ENCODE data around the gene PGA5.

The PGA5 gene

DNA sequence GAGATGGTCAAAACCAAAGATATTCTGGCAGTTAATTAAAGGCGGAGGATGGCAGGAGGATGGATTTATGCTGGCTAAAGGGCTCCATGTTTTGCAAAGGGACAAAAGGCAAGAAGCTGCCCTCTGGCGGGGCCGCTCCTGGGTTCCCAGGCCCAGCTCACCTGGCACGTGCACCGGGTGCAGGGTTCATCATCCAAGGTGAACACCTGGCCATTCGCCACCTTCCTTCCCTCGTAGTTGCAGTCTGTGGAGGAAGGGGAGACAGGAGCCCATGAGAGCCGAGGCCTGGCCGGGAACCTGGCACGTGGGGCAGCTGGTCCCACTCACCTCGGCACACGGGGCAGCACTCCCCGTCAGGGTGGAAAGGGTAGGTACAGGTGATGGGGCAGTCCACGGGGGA, 23.8 kb downstream of the PGA5 start:
- H3K4me3 ChIP-seq (replicated peaks; ENCODE audit: insufficient read depth, low read length): no peak overlapping the region
- DNase-seq (ENCODE audit: low read depth in 1 of 2, low spot score in 1 of 2): no peak
- TF ChIP-seq GABPA (IDR thresholded peaks at IDR 0.05; ENCODE audit: low read depth): no peak
- no peak for TF ChIP-seq POLR2AphosphoS5 (IDR thresholded peaks at IDR 0.05; ENCODE audit: low read depth)
- TF ChIP-seq, protein P1, sequence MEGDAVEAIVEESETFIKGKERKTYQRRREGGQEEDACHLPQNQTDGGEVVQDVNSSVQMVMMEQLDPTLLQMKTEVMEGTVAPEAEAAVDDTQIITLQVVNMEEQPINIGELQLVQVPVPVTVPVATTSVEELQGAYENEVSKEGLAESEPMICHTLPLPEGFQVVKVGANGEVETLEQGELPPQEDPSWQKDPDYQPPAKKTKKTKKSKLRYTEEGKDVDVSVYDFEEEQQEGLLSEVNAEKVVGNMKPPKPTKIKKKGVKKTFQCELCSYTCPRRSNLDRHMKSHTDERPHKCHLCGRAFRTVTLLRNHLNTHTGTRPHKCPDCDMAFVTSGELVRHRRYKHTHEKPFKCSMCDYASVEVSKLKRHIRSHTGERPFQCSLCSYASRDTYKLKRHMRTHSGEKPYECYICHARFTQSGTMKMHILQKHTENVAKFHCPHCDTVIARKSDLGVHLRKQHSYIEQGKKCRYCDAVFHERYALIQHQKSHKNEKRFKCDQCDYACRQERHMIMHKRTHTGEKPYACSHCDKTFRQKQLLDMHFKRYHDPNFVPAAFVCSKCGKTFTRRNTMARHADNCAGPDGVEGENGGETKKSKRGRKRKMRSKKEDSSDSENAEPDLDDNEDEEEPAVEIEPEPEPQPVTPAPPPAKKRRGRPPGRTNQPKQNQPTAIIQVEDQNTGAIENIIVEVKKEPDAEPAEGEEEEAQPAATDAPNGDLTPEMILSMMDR (IDR thresholded peaks at IDR 0.05; ENCODE audit: insufficient read depth, low read length): no peak
- no peak for TF ChIP-seq SPI1 (IDR thresholded peaks at IDR 0.05; ENCODE audit: borderline replicate concordance, low read depth)
- TF ChIP-seq, protein P2, sequence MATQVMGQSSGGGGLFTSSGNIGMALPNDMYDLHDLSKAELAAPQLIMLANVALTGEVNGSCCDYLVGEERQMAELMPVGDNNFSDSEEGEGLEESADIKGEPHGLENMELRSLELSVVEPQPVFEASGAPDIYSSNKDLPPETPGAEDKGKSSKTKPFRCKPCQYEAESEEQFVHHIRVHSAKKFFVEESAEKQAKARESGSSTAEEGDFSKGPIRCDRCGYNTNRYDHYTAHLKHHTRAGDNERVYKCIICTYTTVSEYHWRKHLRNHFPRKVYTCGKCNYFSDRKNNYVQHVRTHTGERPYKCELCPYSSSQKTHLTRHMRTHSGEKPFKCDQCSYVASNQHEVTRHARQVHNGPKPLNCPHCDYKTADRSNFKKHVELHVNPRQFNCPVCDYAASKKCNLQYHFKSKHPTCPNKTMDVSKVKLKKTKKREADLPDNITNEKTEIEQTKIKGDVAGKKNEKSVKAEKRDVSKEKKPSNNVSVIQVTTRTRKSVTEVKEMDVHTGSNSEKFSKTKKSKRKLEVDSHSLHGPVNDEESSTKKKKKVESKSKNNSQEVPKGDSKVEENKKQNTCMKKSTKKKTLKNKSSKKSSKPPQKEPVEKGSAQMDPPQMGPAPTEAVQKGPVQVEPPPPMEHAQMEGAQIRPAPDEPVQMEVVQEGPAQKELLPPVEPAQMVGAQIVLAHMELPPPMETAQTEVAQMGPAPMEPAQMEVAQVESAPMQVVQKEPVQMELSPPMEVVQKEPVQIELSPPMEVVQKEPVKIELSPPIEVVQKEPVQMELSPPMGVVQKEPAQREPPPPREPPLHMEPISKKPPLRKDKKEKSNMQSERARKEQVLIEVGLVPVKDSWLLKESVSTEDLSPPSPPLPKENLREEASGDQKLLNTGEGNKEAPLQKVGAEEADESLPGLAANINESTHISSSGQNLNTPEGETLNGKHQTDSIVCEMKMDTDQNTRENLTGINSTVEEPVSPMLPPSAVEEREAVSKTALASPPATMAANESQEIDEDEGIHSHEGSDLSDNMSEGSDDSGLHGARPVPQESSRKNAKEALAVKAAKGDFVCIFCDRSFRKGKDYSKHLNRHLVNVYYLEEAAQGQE (IDR thresholded peaks at IDR 0.05; ENCODE audit: insufficient replicate concordance, low read depth): no peak
- H3K27ac ChIP-seq (replicated peaks): no peak overlapping the region
- no peaks in the 10 kb centered on the region for H3K27me3 ChIP-seq (ENCODE audit: insufficient read depth, poor library complexity, severe bottlenecking)

DNA sequence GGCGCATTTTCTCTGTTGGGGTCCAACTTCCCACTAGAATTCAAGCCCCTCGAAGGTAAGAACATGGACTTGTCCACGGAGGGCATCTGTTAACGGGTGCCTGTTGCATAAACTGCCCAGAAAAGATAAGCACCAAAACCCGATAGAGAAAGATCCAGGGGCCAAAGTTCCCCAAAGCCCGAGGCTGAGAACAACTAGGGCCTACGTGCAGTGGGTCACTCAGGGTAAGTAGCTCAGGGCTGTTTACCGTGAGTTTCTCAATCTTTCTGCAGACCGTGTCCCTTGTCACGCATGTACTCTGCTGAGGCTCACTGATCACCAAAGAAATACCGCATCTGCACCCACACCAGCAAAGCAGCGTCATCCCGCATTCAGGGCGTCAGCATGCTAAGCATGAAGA, 24.4 kb downstream of the PGA5 start:
- H3K27me3 ChIP-seq (ENCODE audit: insufficient read depth, poor library complexity, severe bottlenecking): no peaks in the 10 kb centered on the region
- no peak overlapping the region for H3K27ac ChIP-seq (replicated peaks)
- H3K4me3 ChIP-seq (replicated peaks; ENCODE audit: insufficient read depth, low read length): no peak overlapping the region
- DNase-seq (ENCODE audit: low read depth in 1 of 2, low spot score in 1 of 2): no peak
- TF ChIP-seq, protein P1 (IDR thresholded peaks at IDR 0.05; ENCODE audit: insufficient read depth, low read length): no peak
- no peak for TF ChIP-seq GABPA (IDR thresholded peaks at IDR 0.05; ENCODE audit: low read depth)
- TF ChIP-seq SPI1 (IDR thresholded peaks at IDR 0.05; ENCODE audit: borderline replicate concordance, low read depth): no peak

DNA sequence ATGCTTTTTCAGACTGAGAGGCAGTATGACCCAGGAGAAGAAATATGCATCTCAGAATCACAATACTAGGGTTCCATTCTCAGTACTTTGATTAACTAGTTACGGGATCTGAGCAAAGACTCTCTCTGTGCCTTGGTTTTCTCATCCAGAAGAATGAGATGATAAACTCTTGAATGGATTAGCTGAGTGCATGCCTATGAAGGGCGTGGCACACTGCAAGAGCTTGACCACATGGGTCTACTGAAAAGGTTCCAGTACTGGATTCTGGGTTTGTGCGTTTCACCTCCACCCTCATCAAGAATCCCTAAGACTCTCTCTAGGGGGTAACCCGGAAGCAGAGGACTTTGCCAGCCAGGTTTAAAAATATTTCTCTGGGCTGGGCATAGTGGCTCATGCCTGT, 25.6 kb downstream of the PGA5 start:
- TF ChIP-seq, protein P2 (IDR thresholded peaks at IDR 0.05; ENCODE audit: insufficient replicate concordance, low read depth): no peak
- TF ChIP-seq GABPA (IDR thresholded peaks at IDR 0.05; ENCODE audit: low read depth) (no peak), SPI1 (IDR thresholded peaks at IDR 0.05; ENCODE audit: borderline replicate concordance, low read depth) (no peak), POLR2AphosphoS5 (IDR thresholded peaks at IDR 0.05; ENCODE audit: low read depth) (no peak)
- TF ChIP-seq, protein P1 (IDR thresholded peaks at IDR 0.05; ENCODE audit: insufficient read depth, low read length): no peak
- no peak overlapping the region for H3K27ac ChIP-seq (replicated peaks)
- H3K27me3 ChIP-seq (ENCODE audit: insufficient read depth, poor library complexity, severe bottlenecking): no peaks in the 10 kb centered on the region
- no peak overlapping the region for H3K4me3 ChIP-seq (replicated peaks; ENCODE audit: insufficient read depth, low read length)
- DNase-seq (ENCODE audit: low read depth in 1 of 2, low spot score in 1 of 2): no peak

DNA sequence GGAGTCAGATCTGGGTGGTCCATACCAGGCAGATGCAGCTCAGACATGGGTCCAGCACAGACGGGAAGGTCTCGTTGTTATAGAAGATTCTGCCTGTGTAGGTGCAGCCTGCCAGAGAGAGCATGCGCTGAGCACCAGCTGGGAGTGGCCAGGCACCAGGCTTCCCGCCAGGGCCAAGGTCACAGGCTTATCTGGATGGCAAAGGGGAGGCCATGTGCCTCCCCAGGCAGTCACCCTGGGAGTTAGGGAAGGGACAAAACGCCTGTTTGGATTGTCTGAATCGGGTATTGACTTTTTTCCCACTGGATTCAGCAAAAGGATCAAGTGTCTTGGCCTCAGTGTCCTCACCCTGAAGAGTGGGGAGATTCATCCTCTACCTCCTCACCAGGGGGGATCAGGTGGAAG, 26.5 kb downstream of the PGA5 start:
- Histone ChIP-seq H3K27ac (replicated peaks) (no peak overlapping the region), H3K27me3 (ENCODE audit: insufficient read depth, poor library complexity, severe bottlenecking) (no peaks in the 10 kb centered on the region), H3K4me3 (replicated peaks; ENCODE audit: insufficient read depth, low read length) (no peak overlapping the region)
- TF ChIP-seq, protein P2 (IDR thresholded peaks at IDR 0.05; ENCODE audit: insufficient replicate concordance, low read depth): no peak
- no peak for TF ChIP-seq SPI1 (IDR thresholded peaks at IDR 0.05; ENCODE audit: borderline replicate concordance, low read depth)
- TF ChIP-seq POLR2AphosphoS5 (IDR thresholded peaks at IDR 0.05; ENCODE audit: low read depth): no peak
- no peak for TF ChIP-seq GABPA (IDR thresholded peaks at IDR 0.05; ENCODE audit: low read depth)
- TF ChIP-seq, protein P1 (IDR thresholded peaks at IDR 0.05; ENCODE audit: insufficient read depth, low read length): no peak
- no peak for DNase-seq (ENCODE audit: low read depth in 1 of 2, low spot score in 1 of 2)
